GM08714 (cell line): Measurements from ENCODE around the gene PDK1.

ENCODE experiments used
- H3K4me3 ChIP-seq: fragments of 200-500 bp; sonication (Bioruptor generic); 2 replicates; pipeline ENCODE4 v1.5.1; 2014; ENCODE audit warnings: mild to moderate bottlenecking, low read length, inconsistent platforms
- ZNF274 ChIP-seq: IDR thresholded peaks from 2 replicates; pipeline ENCODE4 v1.6.1; 2012; ENCODE audit warnings: mild to moderate bottlenecking, low read depth, low read length

Gene PDK1

GRCh38 chr2:172627181-172627580 lies 71.3 kb downstream of the PDK1 start:
- H3K4me3 ChIP-seq = no peak overlapping the region
- no peak for TF ChIP-seq ZNF274

GRCh38 chr2:172628085-172628484 lies 72.2 kb downstream of the PDK1 start:
- H3K4me3 ChIP-seq = no peak overlapping the region
- no peak for TF ChIP-seq ZNF274

GRCh38 chr2:172629586-172629985 lies 73.7 kb downstream of the PDK1 start:
- no peak overlapping the region for H3K4me3 ChIP-seq
- no peak for TF ChIP-seq ZNF274

DNA sequence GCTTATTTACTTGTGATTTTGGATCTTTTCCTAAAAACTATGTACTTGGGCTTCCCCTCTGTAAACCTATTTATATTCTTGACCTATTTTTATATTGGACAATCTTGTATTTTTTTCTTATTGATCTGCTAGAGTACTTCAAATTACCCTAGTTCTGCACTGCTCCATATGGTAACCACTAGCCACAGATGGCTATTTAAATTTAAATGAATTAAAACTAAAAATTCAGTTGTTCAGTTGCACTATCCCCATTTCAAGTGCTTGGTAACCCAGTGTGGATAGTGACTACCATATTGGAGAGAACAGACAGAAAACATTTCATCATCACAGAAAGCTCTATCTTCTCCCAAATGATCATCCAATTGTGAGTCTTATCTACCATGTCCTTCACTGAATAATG lies 74.3 kb downstream of the PDK1 start:
- no peak overlapping the region for H3K4me3 ChIP-seq
- TF ChIP-seq ZNF274 = no peak

DNA sequence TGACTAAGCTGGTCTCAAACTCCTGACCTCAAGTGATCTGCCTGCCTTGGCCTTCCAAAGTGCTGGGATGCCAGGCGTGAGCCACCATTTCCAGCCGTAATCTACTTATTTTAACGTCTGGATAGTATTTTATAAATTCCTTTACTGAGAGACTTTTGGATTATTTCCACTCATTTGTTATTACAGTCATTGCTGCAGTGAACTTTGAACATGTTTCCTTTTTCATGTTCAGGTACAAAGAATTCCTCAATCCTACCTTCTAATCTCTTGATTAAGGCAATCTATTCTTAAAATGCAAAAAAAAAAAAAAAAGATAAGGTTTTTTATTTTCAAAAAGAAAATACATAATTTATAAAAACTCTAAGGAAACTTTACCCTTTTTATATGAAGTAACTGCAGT lies 78.6 kb downstream of the PDK1 start:
- no peak for TF ChIP-seq ZNF274

DNA sequence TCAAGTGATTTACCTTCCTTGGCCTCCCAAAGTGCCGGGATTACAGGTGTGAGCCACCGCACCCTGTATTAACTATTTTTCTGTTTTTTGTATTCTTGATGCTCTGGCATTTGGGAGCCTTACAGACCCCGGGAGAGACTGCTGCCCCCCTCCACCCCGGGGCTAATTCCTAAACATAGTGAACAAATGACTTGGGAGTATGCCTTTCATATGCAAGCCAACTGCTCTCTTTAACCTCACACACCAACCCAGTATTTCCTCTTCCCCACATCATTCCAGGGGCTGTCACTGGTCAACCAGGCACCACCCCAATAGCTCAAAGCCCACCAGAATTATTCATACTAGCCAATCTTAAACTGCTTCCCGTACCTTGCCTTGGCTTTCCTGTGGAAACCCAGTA lies 79.7 kb downstream of the PDK1 start:
- no peak overlapping the region for H3K4me3 ChIP-seq
- no peak for TF ChIP-seq ZNF274

More for the DNA sequence above, 78.6 kb downstream of the PDK1 start:
- no peak overlapping the region for H3K4me3 ChIP-seq

DNA sequence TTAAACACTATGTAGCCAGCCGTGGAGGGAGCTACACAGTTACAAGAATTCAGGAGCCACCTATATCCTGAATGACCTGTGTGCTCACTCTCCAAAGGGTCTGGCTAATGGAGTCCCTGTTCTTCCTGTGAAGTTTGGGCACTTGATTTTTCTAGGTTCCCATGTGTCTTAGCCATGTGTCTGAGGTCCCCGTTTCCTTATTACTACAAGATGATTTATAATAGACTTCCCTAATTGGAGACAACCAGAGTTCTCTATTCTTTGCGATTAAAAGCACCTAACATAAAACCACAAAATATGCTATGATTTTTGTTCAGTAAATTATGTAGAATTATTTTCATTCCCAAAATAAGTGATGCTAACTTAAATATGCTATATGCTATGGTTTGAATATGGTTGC lies 83.4 kb downstream of the PDK1 start:
- no peak for TF ChIP-seq ZNF274
- no peak overlapping the region for H3K4me3 ChIP-seq

DNA sequence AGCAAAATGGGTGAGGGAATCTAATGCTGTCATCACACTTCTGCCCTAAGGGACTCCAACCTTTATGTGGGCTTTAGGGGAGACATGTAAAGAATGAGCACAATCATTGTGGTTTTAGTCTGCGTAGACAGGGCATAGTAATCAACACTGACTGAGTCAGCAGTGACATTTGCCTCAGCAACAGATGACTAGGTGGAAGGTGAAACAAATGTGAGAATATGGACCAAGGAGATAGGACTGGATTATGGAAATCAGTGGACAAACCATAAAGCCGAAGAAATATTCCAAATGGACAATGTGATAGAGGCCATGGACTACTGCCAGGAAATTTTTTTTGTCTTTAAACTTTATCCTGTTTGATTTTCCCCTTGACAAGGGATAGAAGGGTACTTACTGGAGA lies 83.9 kb downstream of the PDK1 start:
- TF ChIP-seq ZNF274 = no peak
- H3K4me3 ChIP-seq = no peak overlapping the region

GRCh38 chr2:172640389-172640788 lies 84.5 kb downstream of the PDK1 start:
- TF ChIP-seq ZNF274 = no peak
- no peak overlapping the region for H3K4me3 ChIP-seq

DNA sequence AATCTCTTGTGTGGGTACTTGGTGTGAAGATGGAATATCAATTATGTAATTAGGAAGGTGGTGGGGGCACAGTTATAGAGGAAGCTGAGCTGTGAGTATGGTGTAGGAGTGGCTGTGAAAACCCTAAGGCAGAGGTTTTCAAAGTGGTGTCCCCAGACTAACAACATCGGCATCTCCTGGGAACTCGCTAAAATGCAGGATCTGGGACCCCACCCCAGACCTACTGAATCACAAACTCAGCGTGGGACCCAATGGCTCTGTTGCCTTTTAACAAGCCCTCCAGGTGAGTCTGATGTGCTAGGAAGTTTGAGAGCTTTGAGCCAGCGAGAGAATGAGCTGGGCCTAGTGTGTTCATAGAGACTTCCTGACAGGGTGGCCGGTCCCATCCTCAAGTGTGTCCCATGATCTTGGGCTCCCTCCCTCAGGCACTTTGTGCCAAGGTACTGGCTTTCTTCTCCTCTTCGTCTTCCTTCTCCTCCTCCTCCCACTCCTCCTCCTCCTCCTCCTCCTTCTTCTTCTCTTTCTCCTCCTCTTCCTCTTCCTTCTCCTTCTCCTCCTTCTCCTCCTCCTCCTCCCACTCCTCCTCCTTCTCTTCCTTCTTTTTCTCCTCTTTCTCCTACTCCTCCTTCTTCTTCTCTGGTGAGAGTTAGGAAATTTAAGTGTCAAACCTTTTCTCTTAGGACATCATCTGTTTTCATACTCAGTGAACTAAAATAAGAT lies 86.6 kb downstream of the PDK1 start:
- no peak for TF ChIP-seq ZNF274
- no peak overlapping the region for H3K4me3 ChIP-seq

DNA sequence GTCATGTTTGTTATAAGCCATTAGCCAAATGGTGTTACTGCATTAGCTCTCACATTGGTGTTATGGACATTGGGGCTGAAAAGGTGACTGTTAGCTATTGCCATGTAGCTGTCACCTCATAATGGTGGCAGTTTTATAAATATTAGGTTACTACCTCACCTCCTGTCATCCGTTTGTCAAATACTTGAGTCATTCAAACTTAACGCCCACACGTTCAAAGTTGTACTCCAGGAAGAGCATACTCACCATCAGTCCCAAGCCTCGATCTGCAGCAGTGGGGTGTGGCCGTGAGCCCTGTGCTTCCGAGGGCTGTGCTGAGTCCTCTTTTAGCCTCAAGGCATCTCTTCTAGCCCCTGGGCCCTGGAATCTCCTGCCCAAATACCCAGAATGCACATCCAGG lies 87.3 kb downstream of the PDK1 start:
- H3K4me3 ChIP-seq = no peak overlapping the region
- TF ChIP-seq ZNF274 = no peak

GRCh38 chr2:172647439-172647838 lies 91.5 kb downstream of the PDK1 start:
- TF ChIP-seq ZNF274 = no peak
- H3K4me3 ChIP-seq = no peak overlapping the region

GRCh38 chr2:172655091-172655837 lies 99.4 kb downstream of the PDK1 start:
- no peak for TF ChIP-seq ZNF274

DNA sequence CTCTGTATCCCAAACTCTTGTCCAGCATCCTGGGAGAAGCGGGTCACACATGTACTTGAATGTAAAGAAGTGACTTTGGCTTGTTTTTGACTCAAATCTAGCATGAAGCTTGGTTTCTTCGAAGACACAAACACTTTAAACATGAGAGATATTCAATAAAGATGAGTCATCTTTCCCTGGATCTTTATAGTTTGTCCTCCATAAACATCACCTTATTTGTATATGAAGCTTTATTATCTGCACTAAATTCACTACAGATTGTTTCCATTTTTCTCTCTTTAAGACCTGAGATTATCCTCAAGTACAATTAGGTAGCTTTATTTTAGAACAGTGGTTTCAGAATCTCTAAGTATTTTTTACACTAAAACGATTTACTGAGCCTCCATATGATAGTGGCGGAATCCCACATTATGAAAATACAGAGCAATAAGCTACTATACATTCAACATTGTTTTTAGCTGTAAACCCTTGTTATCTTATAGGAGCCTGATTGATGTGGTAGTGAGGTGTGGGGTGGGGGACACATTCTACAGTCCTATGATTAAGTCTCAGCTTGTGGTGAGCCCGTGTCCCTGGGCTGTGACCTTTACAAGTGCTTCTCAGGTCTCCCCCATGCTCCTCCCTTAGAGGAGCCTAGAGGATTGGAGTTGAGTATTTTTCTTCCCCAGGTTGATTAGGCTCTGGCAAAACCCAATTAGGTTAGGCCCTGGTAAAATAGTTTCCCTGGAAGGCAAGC lies 100.1 kb downstream of the PDK1 start:
- no peak for TF ChIP-seq ZNF274
- H3K4me3 ChIP-seq = no peak overlapping the region

More at GRCh38 chr2:172655091-172655837, 99.4 kb downstream of the PDK1 start:
- no peak overlapping the region for H3K4me3 ChIP-seq
